Umbilical cord (tissue), 2 donors: ENCODE results near the gene KCNH1. TPM values are rescaled to one million over a fixed set of nuclear protein-coding genes. Genes with fewer than 3 reads are reported as not detected.

Source experiments
- DNase-seq: peaks from one replicate; pipeline ENCODE4 v3.0.0-alpha.2; 2015; ENCODE audit warnings: low spot score
- total RNA-seq: library from RNA; depleted of rRNA; stranded (reverse); fragments of >200 nt; gene quantifications from one replicate; pipeline ENCODE4 v1.2.3, GENCODE V29; 2014; ENCODE audit warnings: low replicate concordance; ENCODE audit not compliant: insufficient read depth

Gene KCNH1
- total RNA-seq, 1 donor from 2014 or later = 1.2 TPM

- DNase-seq = no peak
These were observed 485.2 kb downstream of the KCNH1 start for GRCh38 chr1:210648588-210649269.

GRCh38 chr1:210647406-210648333 is 486.3 kb downstream of the KCNH1 start:
- peak; percentile 88 for DNase-seq

- DNase-seq = peak; percentile 45
These were observed 487.7 kb downstream of the KCNH1 start for GRCh38 chr1:210646258-210646616.

- DNase-seq = peak; percentile 71
These were observed 488.2 kb downstream of the KCNH1 start for GRCh38 chr1:210645582-210646257.

GRCh38 chr1:210641582-210641981 is 492.4 kb downstream of the KCNH1 start:
- DNase-seq = no peak

GRCh38 chr1:210635108-210635507 is 498.8 kb downstream of the KCNH1 start:
- DNase-seq = no peak

- DNase-seq = no peak
These were observed 500.3 kb downstream of the KCNH1 start for GRCh38 chr1:210633636-210634035.

- no peak for DNase-seq
These were observed 500.8 kb downstream of the KCNH1 start for GRCh38 chr1:210633140-210633539.

GRCh38 chr1:210631399-210631798 is 502.5 kb downstream of the KCNH1 start:
- no peak for DNase-seq

GRCh38 chr1:210629276-210629675 is 504.7 kb downstream of the KCNH1 start:
- no peak for DNase-seq

- DNase-seq = no peak
These were observed 506.2 kb downstream of the KCNH1 start for GRCh38 chr1:210627755-210628154.

Other genes starting within 250 kb of the KCNH1 start
- gene RCOR3, start 125.2 kb upstream of the KCNH1 start, total RNA-seq = 45.3 TPM
- gene TRAF5, start 192.7 kb upstream of the KCNH1 start, total RNA-seq = 65.0 TPM